DOHH2 (cell line): Measurements from ENCODE around the gene PRKN.

Experiments used
- H3F3A ChIP-seq: fragments of 200-600 bp; sonication (generic), shearing (Covaris generic); 2 replicates; pipeline ENCODE4 v1.6.0; 2016; ENCODE audit warnings: antibody characterized with exemption, mild to moderate bottlenecking; ENCODE audit not compliant: control insufficient read depth, insufficient read depth
- H3K27ac ChIP-seq: fragments of 200-600 bp; sonication (generic); 2 replicates; pipeline ENCODE4 v1.5.1; 2014; ENCODE audit warnings: low read depth, mild to moderate bottlenecking, low read length, moderate library complexity
- H3K27me3 ChIP-seq: fragments of 200-600 bp; sonication (generic); 2 replicates; pipeline ENCODE4 v1.6.1; 2014; ENCODE audit warnings: mild to moderate bottlenecking, low read length, mixed read lengths; ENCODE audit not compliant: control insufficient read depth
- H3K36me3 ChIP-seq: fragments of 200-600 bp; sonication (generic); 2 replicates; pipeline ENCODE4 v1.6.1; 2014; ENCODE audit warnings: mild to moderate bottlenecking, low read length, moderate library complexity, mixed read lengths; ENCODE audit not compliant: control insufficient read depth
- H3K4me1 ChIP-seq: fragments of 200-600 bp; sonication (generic); 2 replicates; pipeline ENCODE4 v1.6.1; 2014; ENCODE audit warnings: mild to moderate bottlenecking, low read length, mixed read lengths; ENCODE audit not compliant: control insufficient read depth
- H3K4me2 ChIP-seq: fragments of 200-600 bp; sonication (generic); 2 replicates; pipeline ENCODE4 v1.6.0; 2014; ENCODE audit warnings: mild to moderate bottlenecking, low read length, moderate library complexity
- H3K4me3 ChIP-seq: fragments of 200-600 bp; sonication (generic); 2 replicates; pipeline ENCODE4 v1.5.1; 2014; ENCODE audit warnings: mild to moderate bottlenecking, low read length, mixed read lengths
- H3K79me2 ChIP-seq: fragments of 200-600 bp; sonication (generic); 2 replicates; pipeline ENCODE4 v1.6.1; 2014; ENCODE audit warnings: mild to moderate bottlenecking, low read length, mixed read lengths; ENCODE audit not compliant: control insufficient read depth
- H3K9me2 ChIP-seq: fragments of 200-600 bp; sonication (generic); replicated peaks from 2 replicates; pipeline ENCODE4 v1.6.1; 2014; ENCODE audit warnings: mild to moderate bottlenecking, low read length, mixed read lengths; ENCODE audit not compliant: control insufficient read depth
- H3K9me3 ChIP-seq: fragments of 200-600 bp; sonication (generic); 2 replicates; pipeline ENCODE4 v1.6.1; 2014; ENCODE audit warnings: antibody characterized with exemption, low read length, mixed read lengths; ENCODE audit not compliant: control insufficient read depth, insufficient read depth
- H4K20me1 ChIP-seq: fragments of 200-600 bp; sonication (generic); 2 replicates; pipeline ENCODE4 v1.6.0; 2014; ENCODE audit warnings: low read depth, mild to moderate bottlenecking, antibody characterized with exemption, low read length, moderate library complexity; ENCODE audit not compliant: control insufficient read depth, insufficient read depth
- CTCF ChIP-seq: fragments of 200-600 bp; sonication (generic); IDR thresholded peaks from one replicate; pipeline ENCODE4 v1.5.1; 2014; ENCODE audit warnings: antibody characterized with exemption, mild to moderate bottlenecking, low read depth, low read length; ENCODE audit not compliant: poor library complexity, severe bottlenecking
- EZH2phosphoT487 ChIP-seq: fragments of 200-600 bp; sonication (generic); IDR thresholded peaks from 2 replicates; pipeline ENCODE4 v1.6.1; 2017; ENCODE audit warnings: borderline replicate concordance, mild to moderate bottlenecking, antibody characterized with exemption, low read length, moderate library complexity, mixed read lengths

Gene PRKN

GRCh38 chr6:162056061-162056460, 671.5 kb downstream of the PRKN start:
- Histone ChIP-seq H4K20me1 (no peaks in the 10 kb centered on the region), H3K36me3 (no peaks in the 10 kb centered on the region), H3K27me3 (no peaks in the 10 kb centered on the region), H3K4me2 (no peak overlapping the region), H3K27ac (no peak overlapping the region), H3K9me2 (no peaks in the 10 kb centered on the region), H3K9me3 (no peaks in the 10 kb centered on the region), H3F3A (no peaks in the 10 kb centered on the region), H3K79me2 (no peaks in the 10 kb centered on the region), H3K4me3 (no peak overlapping the region), H3K4me1 (no peaks in the 10 kb centered on the region)
- TF ChIP-seq CTCF, result no peak
- TF ChIP-seq EZH2phosphoT487, result no peak

GRCh38 chr6:162055365-162055764, 672.2 kb downstream of the PRKN start:
- no peaks in the 10 kb centered on the region for H3K9me2 ChIP-seq
- H3K27ac ChIP-seq, result no peak overlapping the region
- TF ChIP-seq EZH2phosphoT487 (no peak), CTCF (no peak)
- H3K27me3 ChIP-seq, result no peaks in the 10 kb centered on the region
- no peaks in the 10 kb centered on the region for H3F3A ChIP-seq
- H3K4me3 ChIP-seq, result no peak overlapping the region
- no peaks in the 10 kb centered on the region for H3K79me2 ChIP-seq
- H3K9me3 ChIP-seq, result no peaks in the 10 kb centered on the region
- H3K36me3 ChIP-seq, result no peaks in the 10 kb centered on the region
- no peaks in the 10 kb centered on the region for H3K4me1 ChIP-seq
- H3K4me2 ChIP-seq, result no peak overlapping the region
- no peaks in the 10 kb centered on the region for H4K20me1 ChIP-seq

DNA sequence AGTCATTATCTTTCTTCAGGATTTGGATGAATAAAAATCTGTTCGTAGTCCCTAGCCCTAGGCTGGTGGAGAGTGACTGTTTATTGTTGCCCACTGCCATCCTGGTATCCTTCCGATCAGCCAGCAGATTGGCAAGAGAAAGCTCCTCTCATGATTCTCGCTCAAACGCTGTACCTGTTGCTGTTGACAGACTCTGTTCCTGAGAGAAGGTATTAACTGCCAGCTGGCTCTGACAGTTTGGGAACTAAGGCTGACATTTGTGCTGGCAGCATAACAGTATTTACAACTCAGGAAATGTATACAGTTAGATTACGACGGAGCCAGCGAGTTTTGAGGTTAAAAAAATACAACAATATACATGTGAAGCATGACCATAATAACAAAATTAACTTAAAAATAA, 674.5 kb downstream of the PRKN start:
- no peak overlapping the region for H3K4me2 ChIP-seq
- H3K36me3 ChIP-seq, result no peaks in the 10 kb centered on the region
- H3K9me2 ChIP-seq, result no peaks in the 10 kb centered on the region
- H3K27me3 ChIP-seq, result no peaks in the 10 kb centered on the region
- H4K20me1 ChIP-seq, result no peaks in the 10 kb centered on the region
- TF ChIP-seq CTCF (no peak), EZH2phosphoT487 (no peak)
- no peaks in the 10 kb centered on the region for H3K9me3 ChIP-seq
- H3K79me2 ChIP-seq, result no peaks in the 10 kb centered on the region
- no peak overlapping the region for H3K27ac ChIP-seq
- H3F3A ChIP-seq, result no peaks in the 10 kb centered on the region
- H3K4me3 ChIP-seq, result no peak overlapping the region
- no peaks in the 10 kb centered on the region for H3K4me1 ChIP-seq

DNA sequence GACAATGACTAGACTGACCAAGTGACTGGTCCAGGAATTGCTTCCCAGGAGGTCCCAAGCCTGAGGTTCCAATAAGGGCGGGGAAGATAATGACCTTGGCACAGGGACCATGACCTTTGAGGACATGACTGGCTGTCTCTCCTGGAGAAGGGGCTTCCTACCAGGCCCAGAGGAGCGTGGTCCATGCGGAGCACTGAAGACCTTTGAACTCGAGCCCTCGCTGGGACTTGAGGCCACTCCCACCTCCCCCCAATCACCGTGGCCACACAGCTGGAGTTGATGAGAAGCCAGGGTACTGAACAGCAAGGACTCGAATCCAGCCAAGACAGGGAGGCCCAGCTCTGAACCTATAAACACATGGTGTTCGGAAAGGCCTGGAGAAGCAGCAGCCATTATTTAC, 677.0 kb downstream of the PRKN start:
- H3K27ac ChIP-seq, result no peak overlapping the region
- no peaks in the 10 kb centered on the region for H3K9me3 ChIP-seq
- H3K79me2 ChIP-seq, result no peaks in the 10 kb centered on the region
- H3F3A ChIP-seq, result no peaks in the 10 kb centered on the region
- no peaks in the 10 kb centered on the region for H3K4me1 ChIP-seq
- H3K4me3 ChIP-seq, result no peak overlapping the region
- H3K4me2 ChIP-seq, result no peak overlapping the region
- no peaks in the 10 kb centered on the region for H3K36me3 ChIP-seq
- H4K20me1 ChIP-seq, result no peaks in the 10 kb centered on the region
- H3K27me3 ChIP-seq, result no peaks in the 10 kb centered on the region
- no peaks in the 10 kb centered on the region for H3K9me2 ChIP-seq
- TF ChIP-seq EZH2phosphoT487, result no peak
- no peak for TF ChIP-seq CTCF
